Measurements from ENCODE around the gene SPOP. TPM values are rescaled to one million over a fixed set of nuclear protein-coding genes. Genes with fewer than 3 reads are reported as not detected.

The SPOP gene
- total RNA-seq, 1 donor from 2014 or later: 32.1 TPM

GRCh38 chr17:49557312-49558024, 120.4 kb downstream of the SPOP start:
- peak; percentile 83 for TF ChIP-seq CTCF (IDR thresholded peaks at IDR 0.05; ENCODE audit: insufficient read depth, low read length, severe bottlenecking)
- DNase-seq (ENCODE audit: low read depth) (peak; percentile 51), FAIRE-seq (no peak)
- Histone ChIP-seq H3K36me3 (ENCODE audit: control insufficient read depth, insufficient read depth, low read length) (no peaks in the 10 kb centered on the region), H3K27me3 (ENCODE audit: control insufficient read depth, insufficient read depth, low read length) (peaks cover 5% of the 10 kb centered on the region), H3K4me3 (ENCODE audit: low read depth, low read length) (no peak overlapping the region)

- DNase-seq (ENCODE audit: low read depth) (peak; percentile 27), FAIRE-seq (no peak)
- Histone ChIP-seq H3K36me3 (ENCODE audit: control insufficient read depth, insufficient read depth, low read length) (no peaks in the 10 kb centered on the region), H3K4me3 (ENCODE audit: low read depth, low read length) (no peak overlapping the region), H3K27me3 (ENCODE audit: control insufficient read depth, insufficient read depth, low read length) (peaks cover 6% of the 10 kb centered on the region)
- TF ChIP-seq CTCF (IDR thresholded peaks at IDR 0.05; ENCODE audit: insufficient read depth, low read length, severe bottlenecking): peak; percentile 99
Observed at GRCh38 chr17:49556223-49556943, 121.5 kb downstream of the SPOP start.

GRCh38 chr17:49555495-49556222, 122.2 kb downstream of the SPOP start:
- Histone ChIP-seq H3K4me3 (ENCODE audit: low read depth, low read length) (no peak overlapping the region), H3K36me3 (ENCODE audit: control insufficient read depth, insufficient read depth, low read length) (no peaks in the 10 kb centered on the region), H3K27me3 (ENCODE audit: control insufficient read depth, insufficient read depth, low read length) (peaks cover 6% of the 10 kb centered on the region)
- no peak for DNase-seq (ENCODE audit: low read depth)
- no peak for FAIRE-seq
- no peak for TF ChIP-seq CTCF (IDR thresholded peaks at IDR 0.05; ENCODE audit: insufficient read depth, low read length, severe bottlenecking)

- DNase-seq (ENCODE audit: low read depth) (no peak), FAIRE-seq (peak; percentile 7)
- Histone ChIP-seq H3K27me3 (ENCODE audit: control insufficient read depth, insufficient read depth, low read length) (peaks cover 6% of the 10 kb centered on the region), H3K4me3 (ENCODE audit: low read depth, low read length) (no peak overlapping the region), H3K36me3 (ENCODE audit: control insufficient read depth, insufficient read depth, low read length) (no peaks in the 10 kb centered on the region)
- no peak for TF ChIP-seq CTCF (IDR thresholded peaks at IDR 0.05; ENCODE audit: insufficient read depth, low read length, severe bottlenecking)
Observed at GRCh38 chr17:49554694-49555494, 123.0 kb downstream of the SPOP start.

GRCh38 chr17:49553676-49554335, 124.1 kb downstream of the SPOP start:
- no peak for TF ChIP-seq CTCF (IDR thresholded peaks at IDR 0.05; ENCODE audit: insufficient read depth, low read length, severe bottlenecking)
- Histone ChIP-seq H3K4me3 (ENCODE audit: low read depth, low read length) (no peak overlapping the region), H3K27me3 (ENCODE audit: control insufficient read depth, insufficient read depth, low read length) (peaks cover 6% of the 10 kb centered on the region), H3K36me3 (ENCODE audit: control insufficient read depth, insufficient read depth, low read length) (no peaks in the 10 kb centered on the region)
- FAIRE-seq (peak; percentile 52), DNase-seq (ENCODE audit: low read depth) (no peak)
